GM18499 (cell line): ENCODE measurements around the gene DPM3.
"Not testable (repeated sequence)": the region's sequence is repeated elsewhere in the genome, so short reads cannot be mapped to it uniquely, and the experiment has no call there.

Source experiments
- ATAC-seq: cut with Tn5 transposase; IDR thresholded peaks from one replicate; pipeline ENCODE4 v1.9.1; 2021; ENCODE audit warnings: moderate number of reproducible peaks; ENCODE audit not compliant: insufficient read depth, unreplicated experiment

Gene DPM3, protein sequence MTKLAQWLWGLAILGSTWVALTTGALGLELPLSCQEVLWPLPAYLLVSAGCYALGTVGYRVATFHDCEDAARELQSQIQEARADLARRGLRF

DNA sequence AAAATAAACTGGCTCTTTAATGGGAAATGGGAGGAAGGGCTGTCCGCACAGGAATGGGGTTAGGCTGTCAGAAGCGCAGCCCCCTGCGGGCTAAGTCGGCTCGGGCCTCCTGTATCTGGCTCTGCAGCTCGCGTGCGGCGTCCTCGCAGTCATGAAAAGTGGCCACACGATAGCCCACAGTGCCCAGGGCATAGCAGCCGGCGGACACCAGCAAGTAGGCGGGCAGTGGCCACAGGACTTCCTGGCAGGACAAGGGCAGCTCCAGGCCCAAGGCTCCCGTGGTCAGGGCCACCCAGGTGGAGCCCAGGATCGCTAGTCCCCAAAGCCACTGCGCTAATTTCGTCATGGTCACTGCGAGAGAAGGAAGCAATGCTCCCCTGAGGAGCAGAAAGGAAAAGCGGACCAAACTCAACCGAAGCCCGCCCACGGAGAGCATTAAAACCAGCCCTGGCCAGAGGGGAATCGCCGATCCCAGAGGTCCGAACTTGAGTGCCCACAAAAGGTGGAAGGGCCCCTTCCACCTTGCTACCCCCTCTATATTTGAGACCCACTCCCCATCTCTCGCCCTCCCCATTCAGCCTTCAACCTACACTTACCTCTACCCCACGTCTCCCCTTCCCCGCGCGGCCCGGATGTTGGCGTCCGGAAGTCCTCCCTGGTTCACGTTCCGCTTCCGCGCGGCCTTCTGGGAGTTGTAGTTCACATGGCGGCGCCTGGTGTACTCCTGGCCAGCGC lies at the start of gene DPM3:
Gene DPM3, minus strand, starts transcription at position 637 of the 735 bp plus-strand sequence. Its CDS starts 291 bp downstream, at position 346.
- no peak for ATAC-seq

GRCh38 chr1:155189926-155190325 lies 49.6 kb upstream of the DPM3 start:
- not testable (repeated sequence) for ATAC-seq

- no peak for ATAC-seq
Observed at GRCh38 chr1:155188268-155188667, 47.9 kb upstream of the DPM3 start.

DNA sequence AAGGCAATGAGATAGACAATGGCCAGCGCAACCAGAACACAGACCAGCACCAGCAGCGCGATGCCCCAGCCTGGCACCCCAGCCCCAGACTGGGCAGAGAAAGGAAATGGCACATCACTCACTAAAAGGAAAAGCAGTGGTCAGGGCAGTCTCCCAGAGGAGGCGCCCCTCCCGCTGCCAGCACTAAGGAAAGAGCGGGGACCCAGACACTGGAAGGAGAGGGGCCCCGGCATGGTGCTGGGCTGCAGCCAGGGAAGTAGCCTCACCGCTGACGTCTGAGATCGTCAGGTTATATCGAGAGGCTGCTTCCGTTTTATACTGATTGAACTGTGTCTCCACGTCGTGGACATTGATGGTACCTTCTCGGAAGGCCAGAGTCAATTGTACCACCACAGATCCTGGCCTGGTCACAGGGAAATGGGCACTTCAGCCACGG lies 47.1 kb upstream of the DPM3 start:
- no peak for ATAC-seq

GRCh38 chr1:155186794-155187455 lies 46.6 kb upstream of the DPM3 start:
- no peak for ATAC-seq

DNA sequence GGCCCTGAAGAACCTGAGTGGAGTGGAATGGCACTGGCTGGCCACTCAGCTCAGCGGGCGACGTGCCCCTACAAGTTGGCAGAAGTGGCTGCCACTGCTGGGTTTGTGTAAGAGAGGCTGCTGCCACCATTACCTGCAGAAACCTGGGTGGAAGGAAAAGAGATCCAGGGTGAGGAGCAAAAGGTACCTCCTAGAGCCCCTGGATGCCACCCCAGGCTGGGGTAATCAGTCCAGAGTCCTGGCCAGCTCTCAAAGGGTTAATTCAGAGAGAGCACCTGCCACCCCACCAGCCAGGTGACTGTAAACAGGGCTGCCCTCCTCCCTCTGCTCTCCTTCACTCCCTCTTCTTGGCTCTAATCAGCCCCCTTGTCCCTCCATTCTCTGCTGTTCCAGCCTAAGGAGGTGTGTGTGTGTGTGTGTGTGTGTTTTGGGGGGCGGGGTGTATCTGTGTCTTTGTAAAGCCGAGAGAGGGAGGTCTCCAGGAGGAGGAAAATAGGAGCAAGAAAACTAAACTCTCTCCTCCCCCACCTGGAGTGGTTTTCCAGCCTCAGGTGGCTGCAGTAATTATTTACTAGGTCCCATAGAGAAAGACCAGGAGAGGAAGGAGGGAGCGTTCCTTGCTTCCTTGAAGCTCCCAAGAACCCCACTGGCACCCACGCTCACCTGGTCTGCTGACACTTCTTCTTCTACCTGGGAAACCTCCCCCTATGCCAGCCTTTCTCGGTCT lies 45.9 kb upstream of the DPM3 start:
- ATAC-seq, result no peak

DNA sequence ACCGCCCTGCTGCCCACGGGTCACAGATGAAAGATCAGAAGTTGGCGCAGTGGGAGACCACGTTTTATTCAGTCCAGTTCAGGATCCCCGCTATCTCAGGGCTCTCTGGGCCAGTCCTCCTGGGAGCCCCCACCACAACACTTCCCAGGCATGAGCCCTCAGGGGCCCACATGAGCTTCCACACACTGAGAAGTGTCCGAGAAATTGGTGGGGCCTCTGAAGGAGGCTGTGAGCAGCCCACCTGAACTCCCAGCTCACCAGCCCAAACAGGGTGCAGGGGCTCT lies 45.4 kb upstream of the DPM3 start:
- no peak for ATAC-seq

DNA sequence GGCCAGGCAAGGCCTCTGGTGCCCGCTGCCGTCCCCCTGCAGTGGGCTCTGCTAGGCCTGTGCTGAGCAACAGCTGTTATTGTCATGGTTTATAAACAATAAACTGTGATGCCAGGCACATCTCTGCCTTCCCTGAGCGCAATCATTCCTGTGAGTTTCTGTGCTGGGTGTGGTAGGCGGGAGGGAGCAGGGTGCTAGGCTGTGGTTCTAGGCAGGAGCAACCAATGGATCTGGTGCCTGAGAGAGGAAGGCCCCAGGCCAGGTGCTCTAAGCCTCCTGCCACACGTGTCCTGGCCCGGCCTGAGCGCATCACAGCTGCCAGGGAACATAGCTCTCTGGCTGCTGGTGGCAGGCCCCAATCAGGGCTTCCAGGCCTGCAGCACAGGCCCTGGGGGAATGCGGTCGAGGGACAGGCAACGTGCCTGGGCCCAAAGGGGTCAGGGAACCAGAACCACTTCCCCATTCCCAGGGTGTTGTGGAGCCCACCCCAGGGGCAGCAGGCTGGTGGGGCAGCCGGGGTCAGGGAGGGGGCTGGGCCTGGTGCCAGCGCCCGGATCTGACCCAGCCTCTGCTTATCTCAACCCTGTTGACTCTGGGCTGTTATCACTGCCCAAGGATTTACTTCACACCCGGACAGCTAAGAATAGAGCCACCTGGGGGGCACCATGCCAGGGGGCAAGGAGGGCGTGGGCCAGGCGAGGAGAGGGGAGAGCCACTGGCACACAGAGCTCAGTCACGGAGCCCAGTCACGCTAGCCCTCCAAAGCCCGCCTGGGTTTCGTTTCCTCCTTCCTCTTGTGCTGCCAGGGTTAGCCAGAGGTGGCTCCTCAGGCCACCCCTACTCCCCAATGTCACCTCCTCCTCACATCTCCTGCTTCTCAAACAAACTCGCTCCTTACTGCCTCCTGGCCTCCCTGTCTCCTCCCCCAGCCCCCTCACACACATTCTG lies 44.8 kb upstream of the DPM3 start:
- no peak for ATAC-seq

GRCh38 chr1:155184351-155184811 lies 44.0 kb upstream of the DPM3 start:
- ATAC-seq, result no peak

DNA sequence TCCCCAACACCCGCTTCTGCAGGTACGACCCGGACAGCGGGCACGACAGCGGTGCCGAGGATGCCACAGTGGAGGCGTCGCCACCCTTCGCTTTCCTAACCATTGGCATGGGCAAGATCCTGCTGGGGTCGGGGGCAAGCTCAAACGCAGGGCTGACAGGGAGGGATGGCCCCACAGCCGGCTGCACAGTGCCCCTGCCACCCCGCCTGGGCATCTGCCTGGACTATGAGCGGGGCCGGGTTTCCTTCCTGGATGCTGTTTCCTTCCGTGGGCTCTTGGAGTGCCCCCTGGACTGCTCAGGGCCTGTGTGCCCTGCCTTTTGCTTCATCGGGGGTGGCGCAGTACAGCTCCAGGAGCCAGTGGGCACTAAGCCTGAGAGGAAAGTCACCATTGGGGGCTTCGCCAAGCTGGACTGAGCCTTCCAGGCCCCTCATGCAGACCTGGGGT lies 43.5 kb upstream of the DPM3 start:
- ATAC-seq, result no peak

DNA sequence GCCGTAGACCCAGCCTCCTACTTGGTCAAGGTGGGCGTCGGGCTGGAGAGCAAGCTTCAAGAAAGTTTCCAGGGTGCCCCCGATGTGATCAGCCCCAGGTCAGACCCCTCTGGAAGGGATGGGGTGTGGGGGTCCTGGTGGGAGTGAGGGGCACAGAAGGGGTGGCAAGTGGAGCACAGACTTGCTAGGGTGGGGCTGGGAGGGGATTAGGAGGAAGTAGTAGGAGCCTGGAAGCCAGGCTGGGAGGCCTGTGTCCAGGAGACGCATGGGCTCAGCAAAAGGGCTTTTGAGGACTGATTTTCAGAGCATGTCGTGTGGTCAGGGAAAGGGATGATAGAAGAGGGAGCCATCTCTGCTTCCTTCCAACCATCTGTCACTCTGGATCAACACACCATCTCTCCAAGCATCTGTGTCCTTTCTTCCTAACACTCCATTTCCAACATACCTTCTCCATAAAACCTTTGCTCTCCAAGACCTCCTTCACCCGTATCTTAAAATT lies 41.8 kb upstream of the DPM3 start:
- ATAC-seq, result no peak

GRCh38 chr1:155181371-155182051 lies 41.2 kb upstream of the DPM3 start:
- no peak for ATAC-seq

GRCh38 chr1:155179112-155180031 lies 39.0 kb upstream of the DPM3 start:
- ATAC-seq, result no peak

DNA sequence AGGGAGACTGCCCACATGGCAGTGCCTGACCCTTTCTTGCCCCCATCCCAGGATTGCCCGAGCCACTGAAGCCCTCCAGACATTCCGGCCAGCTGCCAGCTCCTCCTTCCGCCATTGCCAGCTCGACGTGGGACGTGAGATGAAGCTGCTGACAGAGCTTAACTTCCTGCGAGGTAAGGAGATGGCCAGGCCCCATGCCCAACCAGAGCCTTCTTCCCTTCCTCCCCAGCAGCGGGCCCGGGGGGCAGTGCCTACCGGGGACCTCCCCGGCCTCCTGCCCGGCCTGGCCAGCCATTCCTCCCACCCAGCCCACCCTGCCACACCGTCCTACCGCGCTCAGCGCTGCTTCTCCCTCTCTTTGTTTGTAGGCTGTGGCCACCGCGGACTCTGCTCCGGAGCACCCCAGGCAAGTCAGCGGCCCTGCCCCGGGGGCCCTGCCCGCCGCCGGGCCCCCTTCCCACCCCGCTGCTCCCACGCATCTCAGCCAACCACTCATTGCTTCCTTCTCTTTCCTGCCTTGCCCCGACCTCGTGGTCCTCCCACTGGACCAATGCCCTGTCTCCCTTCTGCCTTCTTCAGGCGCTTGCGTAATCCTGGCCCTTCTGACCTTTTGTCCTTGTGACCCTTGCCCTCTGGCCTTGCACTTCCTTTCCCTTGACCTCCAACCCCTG lies 38.2 kb upstream of the DPM3 start:
- ATAC-seq, result no peak

DNA sequence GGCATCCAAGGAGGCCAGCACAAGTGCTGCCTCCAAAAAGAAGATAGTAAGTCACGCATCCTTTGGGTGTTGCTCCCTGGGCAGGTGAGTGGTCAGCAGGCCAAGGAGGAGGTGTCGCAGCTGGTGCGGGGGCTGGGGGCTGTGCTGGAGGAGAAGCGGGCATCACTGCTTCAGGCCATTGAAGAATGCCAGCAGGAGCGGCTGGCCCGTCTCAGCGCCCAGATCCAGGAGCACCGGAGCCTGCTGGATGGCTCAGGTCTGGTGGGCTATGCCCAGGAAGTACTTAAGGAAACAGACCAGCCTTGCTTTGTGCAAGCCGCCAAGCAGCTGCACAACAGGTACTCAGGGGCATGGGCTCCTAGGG lies 37.6 kb upstream of the DPM3 start:
- no peak for ATAC-seq

- no peak for ATAC-seq
Observed at GRCh38 chr1:155177192-155177917, 37.0 kb upstream of the DPM3 start.

DNA sequence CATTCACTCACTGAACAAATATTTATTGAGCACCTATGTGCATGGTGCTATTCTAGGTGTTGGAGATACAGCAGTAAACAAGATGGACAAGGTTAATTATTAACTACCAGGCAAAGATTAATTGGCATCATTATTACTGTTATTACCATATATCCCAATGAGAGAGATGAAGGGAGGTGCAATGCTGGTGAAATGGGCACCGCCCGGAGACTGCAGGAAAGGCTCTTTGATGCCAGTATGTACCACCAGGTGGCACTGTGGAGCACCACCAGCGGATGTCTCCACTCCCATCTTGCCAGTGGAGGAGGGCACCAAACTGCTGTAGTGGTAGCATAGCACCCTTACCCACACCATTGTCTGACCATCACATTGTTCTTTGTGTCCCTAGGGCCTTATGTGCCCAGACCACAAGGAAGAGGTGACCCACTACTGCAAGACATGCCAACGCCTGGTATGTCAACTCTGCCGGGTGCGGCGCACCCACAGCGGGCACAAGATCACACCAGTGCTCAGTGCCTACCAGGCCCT lies 36.3 kb upstream of the DPM3 start:
- ATAC-seq, result no peak
